Endothelial cell of umbilical vein (primary cell): Measurements from ENCODE around the gene SH3RF3. TPM values are rescaled to one million over a fixed set of nuclear protein-coding genes. Genes with fewer than 3 reads are reported as not detected.

Source experiments
- BruUV-seq: library from RNA; stranded (reverse); fragments of 400-500 nt; replicated peaks from 2 replicates; lab custom pipeline; 2021; lab: Mats Ljungman, UMichigan
- CTCF ChIA-PET: fragments of 300-600, 350-600 bp; sonication (Branson Sonifier 250); formaldehyde crosslinking; loops from one replicate; lab custom pipeline; 2021; ENCODE audit warnings: antibody characterized with exemption, inconsistent platforms; lab: Charles Lee
- POLR2A ChIA-PET: fragments of 300-600, 350-600 bp; sonication (Branson Sonifier 250); formaldehyde crosslinking; loops from one replicate; lab custom pipeline; 2021; ENCODE audit warnings: antibody characterized with exemption, inconsistent platforms; lab: Charles Lee
- DNase-seq: peaks from one replicate; pipeline ENCODE4 v3.0.0-alpha.2; 2011; ENCODE audit warnings: low read depth, low spot score
- FAIRE-seq: peaks from 2 replicates; lab custom pipeline; 2011; peaks lifted over from hg19 to GRCh38; lab: Jason Lieb, UNC
- H2AFZ ChIP-seq: 2 replicates; pipeline ENCODE4 v1.6.0; 2012; ENCODE audit warnings: low read depth, low read length, control low read depth, inconsistent platforms
- H3K27ac ChIP-seq: 2 replicates; pipeline ENCODE4 v1.5.1; 2011; ENCODE audit warnings: low read depth, mild to moderate bottlenecking, control low read depth, low read length, moderate library complexity; ENCODE audit not compliant: insufficient read depth
- H3K27me3 ChIP-seq, 2 experiments: 2 replicates each; pipeline versions ENCODE4 v1.6.0 to v1.6.1; 2011; ENCODE audit warnings: low read length in 2 of 2, mixed read lengths in 1 of 2; ENCODE audit not compliant: control insufficient read depth in 2 of 2, insufficient read depth in 2 of 2
- H3K36me3 ChIP-seq, 2 experiments: 2 replicates in 1 of 2; 3 replicates in 1 of 2; pipeline ENCODE4 v1.5.1; 2011; ENCODE audit warnings: low read length in 2 of 2, mild to moderate bottlenecking in 1 of 2, moderate library complexity in 1 of 2; ENCODE audit not compliant: control insufficient read depth in 2 of 2, insufficient read depth in 2 of 2; ENCODE audit errors: extremely low read depth in 1 of 2
- H3K4me1 ChIP-seq: 3 replicates; pipeline ENCODE4 v1.5.1; 2011; ENCODE audit warnings: mild to moderate bottlenecking, low read length; ENCODE audit not compliant: control insufficient read depth, insufficient read depth; ENCODE audit errors: extremely low read depth
- H3K4me2 ChIP-seq: 2 replicates; pipeline ENCODE4 v1.6.1; 2011; ENCODE audit warnings: low read length, control low read depth, mixed read lengths; ENCODE audit not compliant: insufficient read depth
- H3K4me3 ChIP-seq, 3 experiments: fragments of 200-600 bp in 1 of 3; sonication (generic), shearing (Covaris generic) in 1 of 3; replicated peaks in 1 of 3; 2 replicates each; pipeline ENCODE4 v1.5.1; 2011 to 2016; ENCODE audit warnings: control low read depth in 3 of 3, low read length in 3 of 3, mild to moderate bottlenecking in 2 of 3, inconsistent platforms in 1 of 3, low read depth in 1 of 3, moderate library complexity in 1 of 3; ENCODE audit not compliant: insufficient read depth in 1 of 3
- H3K79me2 ChIP-seq: 2 replicates; pipeline ENCODE4 v1.6.0; 2012; ENCODE audit warnings: low read length, inconsistent platforms; ENCODE audit not compliant: control insufficient read depth, insufficient read depth
- H3K9ac ChIP-seq: replicated peaks from 2 replicates; pipeline ENCODE3; 2011; ENCODE audit warnings: low read length, control low read depth; ENCODE audit not compliant: insufficient read depth; ENCODE audit errors: extremely low read depth
- H3K9me1 ChIP-seq: replicated peaks from 3 replicates; pipeline ENCODE4 v1.6.0; 2011; ENCODE audit warnings: mild to moderate bottlenecking, low read length; ENCODE audit not compliant: control insufficient read depth, insufficient read depth; ENCODE audit errors: extremely low read depth
- H3K9me3 ChIP-seq: replicated peaks from 2 replicates; pipeline ENCODE4 v1.5.1; 2012; ENCODE audit warnings: low read length, inconsistent platforms; ENCODE audit not compliant: control insufficient read depth, insufficient read depth
- H4K20me1 ChIP-seq: replicated peaks from 2 replicates; pipeline ENCODE3; 2011; ENCODE audit warnings: mild to moderate bottlenecking, low read length; ENCODE audit not compliant: control insufficient read depth, insufficient read depth; ENCODE audit errors: extremely low read depth
- EZH2 ChIP-seq: IDR thresholded peaks from 2 replicates; pipeline ENCODE4 v1.6.1; 2012; ENCODE audit warnings: borderline replicate concordance, low read depth, mild to moderate bottlenecking, moderate library complexity, low read length, inconsistent platforms; ENCODE audit not compliant: severe bottlenecking
- FOS ChIP-seq: IDR thresholded peaks from 2 replicates; pipeline ENCODE4 v1.6.1; 2011; ENCODE audit warnings: mild to moderate bottlenecking, low read length, moderate library complexity, borderline replicate concordance; ENCODE audit not compliant: insufficient read depth
- GATA2 ChIP-seq: IDR thresholded peaks from 2 replicates; pipeline ENCODE4 v1.7.0; 2011; ENCODE audit warnings: low read depth, mild to moderate bottlenecking, moderate library complexity, mixed read lengths, low read length; ENCODE audit not compliant: insufficient read length, insufficient read depth
- JUN ChIP-seq: IDR thresholded peaks from 2 replicates; pipeline ENCODE4 v1.6.1; 2011; ENCODE audit warnings: borderline replicate concordance, low read depth; ENCODE audit not compliant: insufficient read length, insufficient read depth
- MYC ChIP-seq: IDR thresholded peaks from one replicate; pipeline ENCODE4 v1.6.1; 2011; ENCODE audit warnings: mild to moderate bottlenecking, low read depth, low read length
- POLR2A ChIP-seq: IDR thresholded peaks from 2 replicates; pipeline ENCODE4 v1.6.1; 2012; ENCODE audit warnings: low read depth, mild to moderate bottlenecking, control low read depth, low read length
- POLR2AphosphoS5 ChIP-seq: IDR thresholded peaks from 2 replicates; pipeline ENCODE4 v1.6.1; 2012; ENCODE audit warnings: low read depth, mild to moderate bottlenecking, control low read depth, low read length, moderate library complexity; ENCODE audit not compliant: insufficient read depth
- dilution Hi-C: fragments of 300-500 bp; cut with MboI; formaldehyde crosslinking; loops from one replicate; pipeline ENCODE4 v1.15.0; 2019; ENCODE audit warnings: low sequenced_read_pairs; ENCODE audit not compliant: extremely low pct_ligation_motif_present
- intact Hi-C: fragments of 100-400 bp; cut with micrococcal nuclease; formaldehyde crosslinking; loops from one replicate; pipeline ENCODE4 v1.10.0; 2022
- polyA plus RNA-seq, 4 experiments: library from polyadenylated mRNA; depleted of rRNA in 3 of 4; stranded (reverse) in 3 of 4; unstranded in 1 of 4; fragments of >200 nt; gene quantifications; 2 replicates each; pipeline versions ENCODE4 v1.2.1 to v1.2.3, GENCODE V29; 2011 to 2012; ENCODE audit warnings: missing spikeins in 1 of 4
- total RNA-seq: library from RNA; stranded (reverse); gene quantifications from 2 replicates; pipeline ENCODE4 v1.2.3, GENCODE V29; 2021
- TF ChIP-seq, protein P1 (sequence below), 2 donors: IDR thresholded peaks; 1 replicate in 1 of 2; 2 replicates in 1 of 2; pipeline ENCODE4 v1.5.1; 2011; ENCODE audit warnings: low read length in 2 of 2, mild to moderate bottlenecking in 2 of 2, moderate library complexity in 2 of 2, control low read depth in 1 of 2, inconsistent platforms in 1 of 2, low read depth in 1 of 2; ENCODE audit not compliant: insufficient read depth in 1 of 2; ENCODE audit errors: extremely low read depth in 1 of 2
- TF ChIP-seq, protein P2 (sequence below): IDR thresholded peaks from 2 replicates; pipeline ENCODE4 v1.6.1; 2011; ENCODE audit not compliant: insufficient read depth, insufficient read length

Gene SH3RF3
- total and polyA plus RNA-seq, 2 donors (not counting 3 experiments of a cell fraction or from before 2014, with no cell fraction given) = 3.8 to 14.7 TPM

DNA sequence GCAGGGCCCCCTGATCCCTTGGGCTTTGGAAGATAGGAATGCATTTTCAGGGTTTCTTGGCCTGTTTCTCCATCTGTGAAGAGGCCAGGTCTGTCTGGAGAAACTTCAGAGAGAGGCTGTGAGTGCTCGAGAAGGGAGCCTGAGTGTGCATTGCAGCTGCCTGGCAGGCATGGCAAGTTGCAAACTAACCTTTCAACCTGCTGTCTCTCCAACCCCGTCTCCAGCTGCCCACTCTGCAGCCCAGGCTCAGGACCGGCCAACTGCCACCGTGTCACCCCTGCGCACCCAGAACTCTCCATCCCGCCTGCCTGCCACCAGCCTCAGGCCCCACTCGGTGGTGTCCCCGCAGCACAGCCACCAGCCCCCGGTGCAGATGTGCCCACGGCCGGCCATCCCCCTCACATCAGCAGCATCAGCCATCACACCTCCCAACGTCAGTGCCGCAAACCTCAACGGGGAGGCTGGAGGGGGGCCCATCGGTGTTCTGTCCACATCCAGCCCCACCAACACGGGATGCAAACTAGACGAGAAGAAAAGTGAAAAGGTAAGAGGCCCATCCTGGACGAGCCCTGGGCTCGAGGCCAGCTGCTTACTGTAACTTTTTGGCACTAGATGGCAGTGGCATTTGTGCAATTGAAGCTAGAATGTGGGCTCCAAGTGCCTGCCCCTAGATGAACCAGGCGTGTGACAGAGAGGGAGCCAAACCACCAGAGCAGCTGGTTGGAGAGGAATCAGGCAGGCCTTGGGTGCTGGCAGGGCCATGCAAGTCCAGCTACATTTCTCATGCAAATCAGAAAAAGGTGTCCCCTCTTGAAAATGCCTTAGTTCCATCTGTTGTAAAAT is 320.2 kb downstream of the SH3RF3 start:
- H4K20me1 ChIP-seq = no peaks in the 10 kb centered on the region
- no peak overlapping the region for H3K4me3 ChIP-seq
- H3K79me2 ChIP-seq = no peaks in the 10 kb centered on the region
- ChIA-PET CTCF (interaction anchor here (0.8 to 1.2 kb wide), 4 partner anchors 15 to 33 kb away, joined by 3 to 5 read pairs (median 4); no protein-coding TSS in a partner anchor), POLR2A (no interaction called here)
- H3K4me1 ChIP-seq = no peaks in the 10 kb centered on the region
- BruUV-seq = no TSS peak
- no peak overlapping the region for H3K9ac ChIP-seq
- no peak overlapping the region for H3K4me2 ChIP-seq
- H3K9me1 ChIP-seq = no peaks in the 10 kb centered on the region
- no peaks in the 10 kb centered on the region for H3K27me3 ChIP-seq
- dilution Hi-C loops = no loop called here
- H3K9me3 ChIP-seq = no peaks in the 10 kb centered on the region
- intact Hi-C loops = no loop called here
- DNase-seq (no peak), FAIRE-seq (no peak)
- TF ChIP-seq POLR2AphosphoS5 (no peak), EZH2 (no peak), MYC (no peak), JUN (no peak), POLR2A (no peak), FOS (no peak), GATA2 (no peak)
- TF ChIP-seq, protein P1, sequence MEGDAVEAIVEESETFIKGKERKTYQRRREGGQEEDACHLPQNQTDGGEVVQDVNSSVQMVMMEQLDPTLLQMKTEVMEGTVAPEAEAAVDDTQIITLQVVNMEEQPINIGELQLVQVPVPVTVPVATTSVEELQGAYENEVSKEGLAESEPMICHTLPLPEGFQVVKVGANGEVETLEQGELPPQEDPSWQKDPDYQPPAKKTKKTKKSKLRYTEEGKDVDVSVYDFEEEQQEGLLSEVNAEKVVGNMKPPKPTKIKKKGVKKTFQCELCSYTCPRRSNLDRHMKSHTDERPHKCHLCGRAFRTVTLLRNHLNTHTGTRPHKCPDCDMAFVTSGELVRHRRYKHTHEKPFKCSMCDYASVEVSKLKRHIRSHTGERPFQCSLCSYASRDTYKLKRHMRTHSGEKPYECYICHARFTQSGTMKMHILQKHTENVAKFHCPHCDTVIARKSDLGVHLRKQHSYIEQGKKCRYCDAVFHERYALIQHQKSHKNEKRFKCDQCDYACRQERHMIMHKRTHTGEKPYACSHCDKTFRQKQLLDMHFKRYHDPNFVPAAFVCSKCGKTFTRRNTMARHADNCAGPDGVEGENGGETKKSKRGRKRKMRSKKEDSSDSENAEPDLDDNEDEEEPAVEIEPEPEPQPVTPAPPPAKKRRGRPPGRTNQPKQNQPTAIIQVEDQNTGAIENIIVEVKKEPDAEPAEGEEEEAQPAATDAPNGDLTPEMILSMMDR (IDR thresholded peaks at IDR 0.05; ENCODE audit: extremely low read depth in 1 of 2, insufficient read depth in 1 of 2, low read depth in 1 of 2, low read length in 2 of 2) = no peak
- TF ChIP-seq, protein P2, sequence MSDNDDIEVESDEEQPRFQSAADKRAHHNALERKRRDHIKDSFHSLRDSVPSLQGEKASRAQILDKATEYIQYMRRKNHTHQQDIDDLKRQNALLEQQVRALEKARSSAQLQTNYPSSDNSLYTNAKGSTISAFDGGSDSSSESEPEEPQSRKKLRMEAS = no peak
- H3K27ac ChIP-seq = no peak overlapping the region
- H3K36me3 ChIP-seq = no peaks in the 10 kb centered on the region
- no peak overlapping the region for H2AFZ ChIP-seq
